Mesendoderm (in vitro differentiated cells): ENCODE results near the gene ATXN10.

Experiments
- DNase-seq: peaks from one replicate; pipeline ENCODE4 v3.0.0; 2013
- H2AK5ac ChIP-seq: 2 replicates; pipeline ENCODE4 v1.6.1; 2013; ENCODE audit warnings: low read length, inconsistent platforms
- H2BK120ac ChIP-seq: 2 replicates; pipeline ENCODE4 v1.6.1; 2013; ENCODE audit warnings: low read depth, mild to moderate bottlenecking, low read length, moderate library complexity, mixed read lengths
- H2BK15ac ChIP-seq: replicated peaks from 2 replicates; pipeline ENCODE4 v1.6.1; 2013; ENCODE audit warnings: low read depth, mild to moderate bottlenecking, moderate library complexity
- H2BK5ac ChIP-seq: 2 replicates; pipeline ENCODE4 v1.6.1; 2013; ENCODE audit warnings: low read length, inconsistent platforms
- H3K18ac ChIP-seq: 2 replicates; pipeline ENCODE4 v1.6.1; 2013; ENCODE audit warnings: mild to moderate bottlenecking, low read length, mixed read lengths
- H3K23ac ChIP-seq: one replicate; pipeline ENCODE4 v1.6.1; 2013; ENCODE audit warnings: low read length
- H3K27ac ChIP-seq: 2 replicates; pipeline ENCODE4 v1.5.1; 2013; ENCODE audit warnings: low read depth, mild to moderate bottlenecking, inconsistent platforms, low read length, moderate library complexity
- H3K27me3 ChIP-seq: 2 replicates; pipeline ENCODE4 v1.6.1; 2013; ENCODE audit warnings: low read length, control low read depth, mild to moderate bottlenecking, inconsistent platforms; ENCODE audit not compliant: insufficient read depth, poor library complexity
- H3K36me3 ChIP-seq: 2 replicates; pipeline ENCODE4 v1.6.1; 2013; ENCODE audit warnings: low read length, inconsistent platforms; ENCODE audit not compliant: control insufficient read depth, insufficient read depth
- H3K4ac ChIP-seq: one replicate; pipeline ENCODE4 v1.6.1; 2013; ENCODE audit warnings: low read depth, mild to moderate bottlenecking, low read length, moderate library complexity
- H3K4me1 ChIP-seq: 2 replicates; pipeline ENCODE4 v1.6.1; 2013; ENCODE audit warnings: low read depth, low read length, inconsistent platforms; ENCODE audit not compliant: control insufficient read depth
- H3K4me2 ChIP-seq: 2 replicates; pipeline ENCODE4 v1.6.1; 2013; ENCODE audit warnings: low read length
- H3K4me3 ChIP-seq: 2 replicates; pipeline ENCODE4 v1.5.1; 2013; ENCODE audit warnings: mild to moderate bottlenecking, low read length
- H3K56ac ChIP-seq: one replicate; pipeline ENCODE4 v1.6.1; 2013; ENCODE audit warnings: low read length
- H3K79me1 ChIP-seq: 2 replicates; pipeline ENCODE4 v1.6.1; 2013; ENCODE audit warnings: low read length, inconsistent platforms
- H3K79me2 ChIP-seq: 2 replicates; pipeline ENCODE4 v1.6.1; 2013; ENCODE audit warnings: mild to moderate bottlenecking, low read length; ENCODE audit not compliant: control insufficient read depth, insufficient read depth
- H3K9ac ChIP-seq: 2 replicates; pipeline ENCODE4 v1.6.1; 2013; ENCODE audit warnings: low read length, inconsistent platforms
- H4K5ac ChIP-seq: one replicate; pipeline ENCODE4 v1.6.1; 2013; ENCODE audit warnings: low read length
- H4K8ac ChIP-seq: one replicate; pipeline ENCODE4 v1.6.1; 2013; ENCODE audit warnings: low read depth, mild to moderate bottlenecking, control low read depth, low read length, moderate library complexity
- WGBS: extraction: QIAGEN DNeasy Blood & Tissue Kit; methylation state at CpG from one replicate; pipeline ENCODE4 v1.1.7; 2013; ENCODE audit warnings: low lambda C conversion rate, missing lambda C conversion rate; ENCODE audit not compliant: insufficient coverage; ENCODE audit errors: extremely low coverage; 5-methylcytosine and 5-hydroxymethylcytosine counted together

ATXN10 gene

GRCh38 chr22:45640291-45640940 is 31.2 kb upstream of the ATXN10 start:
- Histone ChIP-seq H3K9ac (no peak overlapping the region), H3K4me1 (peaks cover 2% of the 10 kb centered on the region)
- WGBS: no CpG with 5 or more reads among the region's 7 CpGs

GRCh38 chr22:45640941-45641621 is 30.6 kb upstream of the ATXN10 start:
- Histone ChIP-seq H3K27me3 (no peaks in the 10 kb centered on the region), H4K8ac (no peak overlapping the region), H3K79me1 (no peaks in the 10 kb centered on the region), H2BK15ac (no peak overlapping the region), H3K79me2 (no peaks in the 10 kb centered on the region), H2BK120ac (no peak overlapping the region), H3K18ac (no peak overlapping the region), H2BK5ac (no peak overlapping the region), H4K5ac (no peak overlapping the region), H3K56ac (no peak overlapping the region), H3K4me2 (no peak overlapping the region), H3K4me3 (no peak overlapping the region), H3K27ac (no peak overlapping the region), H2AK5ac (no peak overlapping the region), H3K23ac (no peak overlapping the region), H3K4ac (no peak overlapping the region), H3K4me1 (peaks cover 3% of the 10 kb centered on the region), H3K9ac (no peak overlapping the region), H3K36me3 (no peaks in the 10 kb centered on the region)
- no peak for DNase-seq
- no CpG with 5 or more reads among the region's 24 CpGs for WGBS

More at GRCh38 chr22:45640291-45640940, 31.2 kb upstream of the ATXN10 start:
- H3K4me3 ChIP-seq: no peak overlapping the region
- H2AK5ac ChIP-seq: no peak overlapping the region
- no peaks in the 10 kb centered on the region for H3K27me3 ChIP-seq
- H3K4me2 ChIP-seq: no peak overlapping the region
- H3K27ac ChIP-seq: no peak overlapping the region
- no peaks in the 10 kb centered on the region for H3K79me2 ChIP-seq
- no peak overlapping the region for H2BK120ac ChIP-seq
- H3K36me3 ChIP-seq: no peaks in the 10 kb centered on the region
- H3K4ac ChIP-seq: no peak overlapping the region
- no peak overlapping the region for H4K8ac ChIP-seq
- DNase-seq: no peak
- H2BK15ac ChIP-seq: no peak overlapping the region
- no peak overlapping the region for H3K18ac ChIP-seq
- no peak overlapping the region for H2BK5ac ChIP-seq
- H4K5ac ChIP-seq: no peak overlapping the region
- no peak overlapping the region for H3K23ac ChIP-seq
- H3K79me1 ChIP-seq: no peaks in the 10 kb centered on the region
- no peak overlapping the region for H3K56ac ChIP-seq

DNA sequence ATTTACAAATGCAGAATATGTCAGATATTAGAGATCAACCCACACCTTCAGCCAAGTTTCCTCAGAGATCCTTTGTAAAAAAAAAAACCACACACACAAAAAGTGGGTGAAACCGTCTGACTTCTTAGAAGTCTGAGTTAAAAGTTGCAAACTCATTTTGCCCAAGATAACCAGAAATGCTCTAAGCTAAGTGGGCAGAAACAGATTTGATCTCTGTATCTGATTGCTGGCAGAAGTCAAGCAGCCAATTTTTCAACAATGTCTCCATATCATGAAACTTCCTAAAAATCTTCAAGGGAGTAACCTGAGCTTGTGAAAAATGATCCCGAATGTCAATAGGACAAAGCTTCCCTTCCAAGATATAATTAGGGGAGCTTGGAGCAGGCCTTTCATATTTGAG is 28.6 kb upstream of the ATXN10 start:
- Histone ChIP-seq H3K27me3 (no peaks in the 10 kb centered on the region), H3K79me2 (no peaks in the 10 kb centered on the region), H3K79me1 (no peaks in the 10 kb centered on the region), H3K4me1 (peaks cover 3% of the 10 kb centered on the region), H3K23ac (no peak overlapping the region), H2AK5ac (no peak overlapping the region), H2BK120ac (no peak overlapping the region), H3K4ac (no peak overlapping the region), H4K5ac (no peak overlapping the region), H3K4me2 (no peak overlapping the region), H3K18ac (no peak overlapping the region), H3K56ac (no peak overlapping the region), H2BK5ac (no peak overlapping the region), H3K9ac (no peak overlapping the region), H4K8ac (no peak overlapping the region), H2BK15ac (no peak overlapping the region), H3K36me3 (no peaks in the 10 kb centered on the region), H3K27ac (no peak overlapping the region), H3K4me3 (no peak overlapping the region)
- no peak for DNase-seq
- no CpG with 5 or more reads among the region's 2 CpGs for WGBS

GRCh38 chr22:45644714-45645113 is 26.9 kb upstream of the ATXN10 start:
- Histone ChIP-seq H3K79me1 (no peaks in the 10 kb centered on the region), H3K4me3 (no peak overlapping the region), H3K36me3 (no peaks in the 10 kb centered on the region), H3K4ac (no peak overlapping the region), H3K27me3 (no peaks in the 10 kb centered on the region), H2BK5ac (no peak overlapping the region), H4K5ac (no peak overlapping the region), H3K4me1 (peaks cover 3% of the 10 kb centered on the region), H3K18ac (no peak overlapping the region), H4K8ac (no peak overlapping the region), H3K23ac (no peak overlapping the region), H3K9ac (no peak overlapping the region), H2BK120ac (no peak overlapping the region), H3K4me2 (no peak overlapping the region), H2BK15ac (no peak overlapping the region), H3K56ac (no peak overlapping the region), H3K27ac (no peak overlapping the region), H2AK5ac (no peak overlapping the region), H3K79me2 (no peaks in the 10 kb centered on the region)
- no CpG with 5 or more reads among the region's 12 CpGs for WGBS
- no peak for DNase-seq

GRCh38 chr22:45645150-45645525 is 26.5 kb upstream of the ATXN10 start:
- Histone ChIP-seq H4K5ac (no peak overlapping the region), H2BK5ac (no peak overlapping the region), H3K4me2 (peak overlapping the region; percentile 67), H3K79me2 (no peaks in the 10 kb centered on the region), H2BK120ac (no peak overlapping the region), H2BK15ac (no peak overlapping the region), H3K23ac (no peak overlapping the region), H3K4me3 (no peak overlapping the region), H3K4ac (no peak overlapping the region), H4K8ac (no peak overlapping the region), H3K27ac (no peak overlapping the region), H3K18ac (no peak overlapping the region), H3K4me1 (peaks cover 2% of the 10 kb centered on the region), H3K36me3 (no peaks in the 10 kb centered on the region), H3K9ac (no peak overlapping the region), H2AK5ac (no peak overlapping the region), H3K27me3 (no peaks in the 10 kb centered on the region), H3K79me1 (no peaks in the 10 kb centered on the region), H3K56ac (peak overlapping the region; percentile 76)
- no peak for DNase-seq
- no CpG with 5 or more reads among the region's 16 CpGs for WGBS
